NCI-H2029 (cell line): ENCODE measurements around the gene SDF4.

ENCODE experiments used
- DNase-seq: peaks from one replicate; lab custom pipeline; 2025; lab: John Stamatoyannopoulos, UW

SDF4 gene

DNA sequence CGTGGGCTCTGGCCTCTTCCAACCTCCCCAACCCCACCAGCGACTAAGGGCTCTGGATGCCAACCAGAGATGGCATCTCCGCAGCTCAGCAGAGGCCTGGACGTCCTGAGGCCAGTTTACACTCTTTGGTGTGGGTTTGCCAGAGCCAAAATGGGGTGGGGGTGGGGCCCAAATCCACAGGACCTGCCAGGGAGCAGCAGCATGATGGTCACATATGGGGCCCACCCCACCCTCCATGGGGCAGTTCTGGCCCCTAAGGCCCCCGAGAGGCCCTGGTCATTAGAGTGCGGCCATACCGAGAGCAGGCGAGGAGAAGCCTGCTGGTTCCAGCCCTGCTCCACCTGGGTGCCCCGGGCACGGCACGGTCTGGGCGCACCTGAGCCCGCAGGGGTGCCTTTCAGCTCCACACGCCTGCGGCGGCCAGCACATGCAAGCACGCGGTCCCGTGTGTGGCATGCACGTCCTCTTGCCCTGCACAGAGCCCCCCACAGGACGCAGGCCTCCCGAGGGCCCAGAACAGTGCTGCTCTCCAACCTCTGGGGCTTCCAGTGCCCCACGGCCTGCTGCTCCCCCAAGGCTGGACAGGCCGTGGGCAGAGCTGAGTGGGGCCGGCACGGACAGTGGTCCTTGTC is 9.9 kb upstream of the SDF4 start:
- DNase-seq = no peak

GRCh38 chr1:1240822-1241587 is 9.2 kb upstream of the SDF4 start:
- DNase-seq = no peak

- no peak for DNase-seq
Observed at GRCh38 chr1:1240348-1240732, 8.5 kb upstream of the SDF4 start.

DNA sequence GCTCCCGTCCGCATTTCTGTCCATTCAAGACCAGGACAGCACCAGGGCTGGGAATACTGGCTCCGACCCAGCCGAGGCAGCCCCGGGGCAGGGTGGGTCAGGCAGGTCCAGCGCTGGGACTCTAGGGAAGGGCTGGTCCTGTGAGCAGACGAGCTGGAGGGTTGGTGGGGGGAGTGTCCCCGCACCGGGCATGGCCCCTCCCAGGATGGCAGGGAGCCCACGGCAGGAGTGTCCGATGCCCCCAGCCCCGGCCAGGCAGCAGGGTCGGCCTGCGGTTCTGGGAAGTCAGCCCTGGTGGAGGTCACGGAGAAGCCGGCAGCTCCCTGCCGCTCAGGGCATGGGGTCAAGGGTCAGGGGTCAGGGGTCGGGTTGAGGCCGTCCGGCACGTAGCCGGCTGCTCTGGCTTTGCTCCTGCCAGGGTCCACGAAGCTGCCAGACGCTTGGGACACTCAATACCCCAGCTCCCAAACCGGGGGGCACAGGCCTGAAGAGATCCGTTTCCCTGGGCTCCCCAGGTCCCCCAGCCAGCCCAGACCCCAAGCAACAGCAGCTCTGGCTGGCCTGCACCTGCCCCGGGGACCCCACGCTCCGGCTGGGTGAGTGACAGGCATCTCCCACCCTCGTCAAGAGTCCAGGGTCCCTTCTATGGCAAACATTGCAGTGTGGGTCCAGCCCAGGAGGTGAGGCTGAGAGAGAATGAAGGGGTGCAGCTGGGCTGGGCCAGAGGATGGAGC is 8.0 kb upstream of the SDF4 start:
- no peak for DNase-seq

DNA sequence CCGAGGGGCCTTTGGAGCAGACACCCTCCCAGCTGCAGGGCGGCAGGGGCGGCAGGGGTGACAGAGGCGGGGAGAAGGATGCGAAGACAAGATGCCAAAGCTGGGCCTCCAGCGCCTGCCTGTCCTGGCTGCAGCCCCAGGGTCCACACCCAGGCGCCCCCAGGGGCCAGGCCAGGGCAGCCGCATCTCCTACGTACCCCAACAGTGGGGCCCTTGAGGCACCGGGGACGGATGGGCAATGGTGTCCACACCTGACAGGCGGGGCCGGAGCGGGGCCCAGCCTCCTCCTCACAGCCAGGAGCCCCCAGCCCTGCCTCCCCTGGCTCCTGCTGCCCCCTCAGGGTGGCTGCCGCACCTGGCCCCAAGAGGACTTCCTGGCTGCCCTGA is 7.4 kb upstream of the SDF4 start:
- no peak for DNase-seq

DNA sequence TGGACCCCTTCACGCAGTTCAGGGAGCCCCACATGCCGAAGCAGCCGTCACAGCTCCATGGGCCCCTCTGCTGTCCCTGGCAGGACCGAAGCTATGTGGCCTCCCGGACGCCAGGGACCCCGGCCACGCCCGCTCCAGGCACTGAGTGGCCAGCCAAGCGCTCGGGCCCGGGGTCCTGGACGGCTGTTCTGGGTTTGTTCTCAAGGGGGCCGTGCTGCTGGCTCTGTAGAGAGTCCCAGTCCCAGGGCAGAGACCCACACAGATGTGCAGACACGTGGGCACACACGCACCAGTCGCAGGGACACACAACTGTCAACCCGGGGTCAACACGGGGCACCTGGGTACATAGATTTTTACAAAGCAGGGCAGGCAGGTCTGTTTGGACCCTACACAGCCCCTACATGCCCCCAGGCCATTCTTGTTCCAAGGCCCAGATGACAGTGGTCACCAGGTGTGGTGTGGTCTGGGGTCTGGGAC is 6.9 kb upstream of the SDF4 start:
- DNase-seq = no peak

DNA sequence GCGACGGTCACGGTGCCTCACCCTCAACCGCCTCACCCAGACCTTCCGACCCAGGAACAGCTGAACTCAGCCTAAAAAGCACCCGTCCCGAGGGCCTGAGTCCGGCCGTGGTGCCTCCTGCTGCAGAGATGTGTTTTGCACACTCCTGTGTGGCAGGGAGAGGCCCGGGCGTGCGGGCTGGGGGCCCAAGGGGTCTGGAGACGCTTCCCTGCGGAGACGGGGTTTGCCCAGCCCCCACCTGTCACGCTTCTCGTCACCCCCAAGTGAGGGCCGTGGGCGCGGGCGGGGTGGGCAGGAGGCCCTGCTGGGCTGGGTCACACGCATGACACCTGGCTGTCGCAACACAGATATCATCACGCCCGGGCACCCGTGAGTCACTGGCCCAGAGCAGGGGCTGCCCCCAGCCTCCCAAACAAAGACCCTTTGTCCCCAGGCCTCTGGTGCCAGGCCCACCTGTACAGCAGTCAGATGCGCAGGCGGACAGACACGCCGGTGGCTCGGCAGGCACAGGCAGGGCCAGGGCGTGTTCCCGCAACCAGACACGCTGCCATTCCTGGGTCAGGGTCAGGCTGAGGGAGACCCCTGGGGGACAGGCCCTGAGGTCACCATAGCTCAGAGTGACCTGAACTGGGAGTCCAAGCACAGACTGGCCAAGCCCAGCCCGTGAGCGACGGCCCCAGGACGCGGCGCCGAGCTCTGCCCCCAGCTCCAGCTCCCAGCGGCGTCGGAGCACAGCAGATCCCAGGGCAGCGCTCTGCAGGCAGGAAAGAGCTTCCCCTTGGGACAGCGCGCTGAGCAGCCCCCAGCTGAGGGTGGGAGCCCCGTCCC is 6.3 kb upstream of the SDF4 start:
- no peak for DNase-seq

GRCh38 chr1:1236945-1237873 is 5.4 kb upstream of the SDF4 start:
- no peak for DNase-seq

DNA sequence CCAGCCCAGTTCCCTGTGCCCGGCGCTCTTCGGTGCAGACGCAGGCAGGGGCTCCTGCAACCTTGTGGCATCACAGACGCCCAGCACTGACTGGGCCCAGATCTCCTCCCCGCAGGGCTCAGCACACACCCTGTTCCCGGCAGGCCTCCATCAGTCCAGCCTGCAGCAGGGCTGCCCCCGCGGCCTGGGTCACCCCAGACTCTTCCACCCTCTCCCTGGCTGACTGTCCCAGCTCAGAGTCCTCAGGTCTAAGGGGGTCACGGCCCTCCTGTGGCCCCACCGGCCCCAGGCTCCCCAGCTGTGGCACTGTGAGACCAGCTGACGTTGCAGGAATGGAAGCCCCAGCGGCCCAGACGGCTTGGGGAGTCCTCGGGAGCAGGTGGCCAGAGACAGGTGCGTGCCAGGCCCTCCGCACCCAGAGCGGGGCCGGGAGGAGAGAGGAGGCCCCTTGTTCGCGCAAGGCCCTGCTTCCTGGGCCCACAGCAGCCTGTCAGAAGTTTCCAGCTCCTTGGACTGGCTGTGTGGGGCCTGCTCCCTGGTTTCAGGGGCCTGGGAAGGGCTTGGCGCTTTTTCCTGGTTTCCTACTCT is 4.5 kb upstream of the SDF4 start:
- no peak for DNase-seq

DNA sequence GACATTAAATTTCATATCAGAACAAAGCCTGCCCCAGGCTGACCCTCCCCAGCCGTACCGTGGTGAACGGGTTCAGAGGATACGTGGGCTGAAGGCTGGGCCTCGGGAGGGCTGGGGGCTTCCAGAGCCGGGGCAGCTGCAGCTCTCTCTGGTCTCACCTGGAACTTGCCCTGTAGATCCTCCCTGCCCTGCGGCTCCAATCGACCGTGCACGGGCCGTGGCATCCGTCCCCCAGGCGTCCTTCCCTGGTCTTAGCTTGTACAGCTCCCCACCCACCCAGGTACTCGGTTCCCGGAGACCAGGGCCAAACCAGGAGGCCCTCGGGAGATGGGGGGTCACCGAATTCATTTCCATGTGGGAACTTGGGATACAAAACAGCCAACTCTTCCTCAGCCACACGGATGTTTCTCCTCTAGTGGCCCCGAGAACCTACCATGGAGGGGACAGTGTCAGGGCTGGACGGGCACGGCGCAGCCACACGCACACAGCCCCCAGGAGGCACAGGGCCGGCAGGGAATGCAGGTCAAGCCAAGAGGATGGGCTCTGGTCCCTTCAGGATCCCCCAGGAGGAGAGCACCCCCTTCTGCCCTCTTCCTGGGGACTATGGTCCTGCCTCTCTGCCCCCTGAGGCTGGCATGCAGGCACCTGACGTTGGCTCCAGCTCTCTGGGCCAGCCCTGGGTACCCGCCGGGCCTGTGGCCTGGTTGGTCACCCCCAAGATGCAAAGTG is 3.4 kb upstream of the SDF4 start:
- DNase-seq = no peak

GRCh38 chr1:1234180-1234808 is 2.5 kb upstream of the SDF4 start:
- DNase-seq = no peak

- no peak for DNase-seq
Observed at GRCh38 chr1:1233567-1233892, 1.7 kb upstream of the SDF4 start.

GRCh38 chr1:1232796-1233566 is 1.2 kb upstream of the SDF4 start:
- no peak for DNase-seq

GRCh38 chr1:1232208-1232795 is 501 bp upstream of the SDF4 start, which contains the start of gene B3GALT6:
B3GALT6 (plus strand) TSS chr1:1232237; CDS start chr1:1232279, 42 bp downstream.
- DNase-seq = no peak

DNA sequence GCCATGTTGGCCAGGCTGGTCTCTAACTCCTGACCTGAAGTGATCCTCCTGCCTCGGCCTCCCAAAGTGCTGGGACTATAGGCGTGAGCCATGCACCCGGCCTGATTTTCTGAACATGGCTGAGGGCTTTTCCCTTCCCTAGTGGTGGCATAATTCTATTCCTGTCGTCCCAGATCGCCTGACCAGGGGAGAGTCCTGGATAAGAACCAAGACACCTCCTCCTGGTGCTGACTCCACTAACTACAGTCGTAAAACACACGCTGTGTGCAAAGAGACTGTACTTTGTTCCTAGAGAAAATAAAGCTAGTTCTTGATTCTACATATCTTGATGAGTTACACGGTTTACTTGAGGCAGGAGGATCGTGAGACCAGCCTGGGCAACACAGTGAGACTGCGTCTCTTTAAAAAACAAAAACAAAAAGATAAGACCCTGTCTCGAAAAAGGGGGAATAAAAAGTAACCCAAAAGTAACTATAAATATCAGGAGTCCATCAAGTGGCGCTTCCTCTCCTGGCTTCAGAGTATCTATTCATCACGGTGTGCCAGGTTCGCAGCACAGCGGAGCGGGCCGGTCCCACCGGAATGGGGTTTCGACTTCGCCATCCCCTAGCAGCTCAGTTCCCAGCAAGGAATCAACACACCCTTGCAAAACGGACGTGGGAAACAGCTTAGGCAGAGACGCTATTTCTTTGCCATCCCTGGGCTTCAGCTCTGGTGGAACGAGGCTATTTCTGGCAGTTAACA is 973 bp downstream of the SDF4 start:
- no peak for DNase-seq

DNA sequence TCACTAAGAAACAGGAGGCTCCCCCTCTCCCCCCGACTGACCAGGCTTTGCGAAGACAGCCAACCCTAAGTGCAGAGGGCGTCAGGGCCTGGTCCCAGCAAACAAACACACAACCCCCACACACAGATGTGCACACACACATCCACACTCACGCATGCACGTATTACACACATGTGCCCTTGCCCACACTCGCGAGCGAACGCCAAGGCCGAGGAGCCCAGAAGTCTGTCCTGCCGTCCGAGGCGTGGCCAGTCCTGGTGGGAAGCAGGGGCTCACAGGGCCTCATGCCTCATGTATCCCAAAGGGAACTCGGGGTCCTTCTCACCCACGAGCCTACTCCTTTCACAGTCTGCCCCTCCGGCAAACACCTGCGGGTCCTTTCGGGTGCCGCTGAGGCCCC is 2.0 kb downstream of the SDF4 start:
- DNase-seq = no peak

DNA sequence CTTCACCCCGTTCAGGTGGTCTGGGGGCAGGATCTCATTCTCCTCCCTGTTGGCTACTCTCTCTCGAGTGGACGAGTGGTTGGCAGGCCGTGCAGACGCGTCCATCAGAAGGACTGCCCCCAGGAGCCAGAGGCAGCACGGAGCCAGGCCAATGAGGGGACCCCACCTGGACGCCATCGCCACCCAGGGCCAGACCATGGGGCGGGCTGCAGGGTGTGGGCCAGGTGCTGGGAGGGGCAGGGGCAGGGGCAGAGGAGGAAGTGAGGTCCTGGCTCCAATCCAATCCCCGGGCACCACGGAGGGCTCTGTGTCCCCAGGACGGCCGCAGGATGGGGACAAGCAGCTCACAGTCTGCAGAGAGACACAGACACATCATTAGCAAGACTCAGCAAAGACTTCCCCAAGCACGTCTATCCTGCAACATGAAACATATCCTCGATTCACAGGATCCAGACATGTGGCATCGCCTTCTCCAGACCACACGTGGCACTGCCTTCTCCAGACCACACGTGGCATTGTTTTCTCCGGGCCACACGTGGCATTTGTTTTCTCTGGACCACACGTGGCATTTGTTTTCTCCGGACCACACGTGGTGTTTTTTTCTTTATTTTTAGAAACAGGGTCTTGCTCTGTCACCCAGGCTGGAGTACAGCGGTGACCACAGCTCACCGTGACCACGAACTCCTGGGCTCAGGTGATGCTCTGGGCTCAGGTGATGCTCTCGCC is 3.0 kb downstream of the SDF4 start:
- no peak for DNase-seq
